HepG2 (cell line): ENCODE results near the gene EPM2A. TPM values are rescaled to one million over a fixed set of nuclear protein-coding genes. Genes with fewer than 3 reads are reported as not detected.
A peak's percentile ranks its signal among the peaks of the same experiment; 100 is the strongest.

Experiments
- CEBPZ ChIP-seq: IDR thresholded peaks from 2 replicates; pipeline ENCODE4 v1.6.1; 2012; ENCODE audit warnings: low read length, improper control_type of control experiment
- FOXM1 ChIP-seq: sonication (generic); formaldehyde crosslinking; IDR thresholded peaks from 2 replicates; pipeline ENCODE4 v1.5.0; 2020; ENCODE audit warnings: missing genetic modification reagents
- GABPB1 ChIP-seq: IDR thresholded peaks from 2 replicates; pipeline ENCODE4 v1.6.1; 2016; ENCODE audit warnings: mild to moderate bottlenecking, missing genetic modification reagents, moderate library complexity, missing compliant biosample characterization
- GMEB2 ChIP-seq: IDR thresholded peaks from 2 replicates; pipeline ENCODE4 v1.6.1; 2016; ENCODE audit warnings: missing biosample characterization, missing genetic modification reagents, low read depth
- IKZF1 ChIP-seq: fragments of 450-650 bp; IDR thresholded peaks from 2 replicates; pipeline ENCODE4 v1.7.1; 2016
- IRX3 ChIP-seq: sonication (generic); formaldehyde crosslinking; IDR thresholded peaks from 2 replicates; pipeline ENCODE4 v1.8.1; 2023; ENCODE audit warnings: mild to moderate bottlenecking, low read depth, missing genetic modification reagents, borderline replicate concordance
- JDP2 ChIP-seq: sonication (generic); formaldehyde crosslinking; IDR thresholded peaks from 2 replicates; pipeline ENCODE4 v1.8.1; 2022; ENCODE audit warnings: missing genetic modification reagents, borderline replicate concordance
- MAF1 ChIP-seq: sonication (generic); formaldehyde crosslinking; IDR thresholded peaks from 2 replicates; pipeline ENCODE4 v1.5.0; 2020; ENCODE audit warnings: missing genetic modification reagents, borderline replicate concordance
- MIER2 ChIP-seq: IDR thresholded peaks from 2 replicates; pipeline ENCODE4 v1.6.1; 2016; ENCODE audit warnings: missing biosample characterization, missing genetic modification reagents
- NR2C2 ChIP-seq: sonication (generic); formaldehyde crosslinking; IDR thresholded peaks from 2 replicates; pipeline ENCODE4 v1.4.0; 2020; ENCODE audit warnings: missing genetic modification reagents, mild to moderate bottlenecking, moderate library complexity, borderline replicate concordance
- NR2F1 ChIP-seq, 2 experiments: fragments of 450-650 bp in 1 of 2; formaldehyde crosslinking in 1 of 2; IDR thresholded peaks; 2 replicates each; pipeline versions ENCODE4 v1.5.0 to v1.6.1; 2016 to 2020; ENCODE audit warnings: mild to moderate bottlenecking in 1 of 2, missing compliant biosample characterization in 1 of 2, missing genetic modification reagents in 1 of 2, moderate library complexity in 1 of 2
- TGIF2 ChIP-seq: IDR thresholded peaks from 2 replicates; pipeline ENCODE4 v1.6.1; 2016; ENCODE audit warnings: control low read depth, missing compliant biosample characterization
- TP53 ChIP-seq: sonication (generic); formaldehyde crosslinking; conservative IDR thresholded peaks from 2 replicates; pipeline ENCODE4 v1.4.0; 2020; ENCODE audit warnings: missing genetic modification reagents
- ZKSCAN8 ChIP-seq: IDR thresholded peaks from 2 replicates; pipeline ENCODE4 v1.6.1; 2016; ENCODE audit warnings: borderline replicate concordance, missing genetic modification reagents, missing compliant biosample characterization
- ZNF234 ChIP-seq: sonication (generic); formaldehyde crosslinking; conservative IDR thresholded peaks from 2 replicates; pipeline ENCODE4 v1.5.1; 2020; ENCODE audit warnings: mild to moderate bottlenecking, missing genetic modification reagents
- ZNF468 ChIP-seq: sonication (generic); formaldehyde crosslinking; IDR thresholded peaks from 2 replicates; pipeline ENCODE4 v1.8.0; 2022; ENCODE audit warnings: mild to moderate bottlenecking, moderate library complexity, missing genetic modification reagents
- ZNF547 ChIP-seq: sonication (generic); formaldehyde crosslinking; IDR thresholded peaks from 2 replicates; pipeline ENCODE4 v1.5.1; 2020; ENCODE audit warnings: mild to moderate bottlenecking, missing genetic modification reagents
- ZNF652 ChIP-seq: IDR thresholded peaks from 2 replicates; pipeline ENCODE4 v1.6.1; 2016; ENCODE audit warnings: low read depth, borderline replicate concordance
- polyA plus RNA-seq, 8 experiments: library from polyadenylated mRNA; depleted of rRNA in 3 of 8; stranded (reverse) in 7 of 8; unstranded in 1 of 8; fragments of >200 nt; fragmentation: Illumina TruSeq in 4 of 8; extraction: Trizol in 4 of 8; gene quantifications; 2 replicates each; pipeline versions ENCODE4 v1.2.1 to v1.2.3, GENCODE V29; 2011 to 2016; ENCODE audit warnings: low read depth in 4 of 8, missing spikeins in 1 of 8, mixed read lengths in 1 of 8; ENCODE audit not compliant: insufficient read depth in 1 of 8
- total RNA-seq, 5 experiments: library from RNA; depleted of rRNA; stranded (reverse); fragments of >200 nt; fragmentation: Illumina TruSeq; extraction: Trizol; gene quantifications; 2 replicates each; pipeline ENCODE4 v1.2.3, GENCODE V29; 2016; ENCODE audit warnings: low read depth in 1 of 5
- TF ChIP-seq, protein P1 (sequence below): sonication (generic); formaldehyde crosslinking; IDR thresholded peaks from 2 replicates; pipeline ENCODE4 v1.4.0; 2020; ENCODE audit warnings: low read depth, missing genetic modification reagents
- TF ChIP-seq, protein P2 (sequence below): sonication (generic); formaldehyde crosslinking; IDR thresholded peaks from 2 replicates; pipeline ENCODE4 v1.5.0; 2020; ENCODE audit warnings: missing genetic modification reagents, mild to moderate bottlenecking, borderline replicate concordance

The EPM2A gene
- total and polyA plus RNA-seq, 2 of the 13 experiments (the other 11 are each of a cell fraction or from before 2014, with no cell fraction given), result 4.6 to 9.2 TPM

GRCh38 chr6:145735356-145736165 is at the start of gene EPM2A (continued):
- TF ChIP-seq GMEB2 (CRISPR knock-in tag) (no peak), ZNF468 (CRISPR knock-in tag) (peak; percentile 98; the same call in 1 of the 2 replicates), IRX3 (peak; percentile 97), MIER2 (0 out of 2 replicates have a peak, but pooled peaks have one; percentile 18), ZNF234 (CRISPR knock-in tag) (peak; percentile 100), ZKSCAN8 (peak; percentile 78; the same call in 1 of the 2 replicates), CEBPZ (no peak), IKZF1 (no peak), JDP2 (CRISPR knock-in tag) (peak; percentile 91), FOXM1 (CRISPR knock-in tag) (peak; percentile 95), MAF1 (peak; percentile 89; the same call in 1 of the 2 replicates), GABPB1 (CRISPR knock-in tag) (peak; percentile 83), TP53 (peak; percentile 85; the same call in 1 of the 2 replicates), ZNF652 (CRISPR knock-in tag) (no peak), ZNF547 (CRISPR knock-in tag) (peak; percentile 96), TGIF2 (peak; percentile 86), NR2C2 (CRISPR knock-in tag) (no peak), NR2F1 (CRISPR knock-in tag; IDR thresholded peaks at IDR 0.05) (0 out of 4 replicates have a peak, but pooled peaks of 1 of the 2 experiments have one; percentile 22)
- TF ChIP-seq, protein P1, sequence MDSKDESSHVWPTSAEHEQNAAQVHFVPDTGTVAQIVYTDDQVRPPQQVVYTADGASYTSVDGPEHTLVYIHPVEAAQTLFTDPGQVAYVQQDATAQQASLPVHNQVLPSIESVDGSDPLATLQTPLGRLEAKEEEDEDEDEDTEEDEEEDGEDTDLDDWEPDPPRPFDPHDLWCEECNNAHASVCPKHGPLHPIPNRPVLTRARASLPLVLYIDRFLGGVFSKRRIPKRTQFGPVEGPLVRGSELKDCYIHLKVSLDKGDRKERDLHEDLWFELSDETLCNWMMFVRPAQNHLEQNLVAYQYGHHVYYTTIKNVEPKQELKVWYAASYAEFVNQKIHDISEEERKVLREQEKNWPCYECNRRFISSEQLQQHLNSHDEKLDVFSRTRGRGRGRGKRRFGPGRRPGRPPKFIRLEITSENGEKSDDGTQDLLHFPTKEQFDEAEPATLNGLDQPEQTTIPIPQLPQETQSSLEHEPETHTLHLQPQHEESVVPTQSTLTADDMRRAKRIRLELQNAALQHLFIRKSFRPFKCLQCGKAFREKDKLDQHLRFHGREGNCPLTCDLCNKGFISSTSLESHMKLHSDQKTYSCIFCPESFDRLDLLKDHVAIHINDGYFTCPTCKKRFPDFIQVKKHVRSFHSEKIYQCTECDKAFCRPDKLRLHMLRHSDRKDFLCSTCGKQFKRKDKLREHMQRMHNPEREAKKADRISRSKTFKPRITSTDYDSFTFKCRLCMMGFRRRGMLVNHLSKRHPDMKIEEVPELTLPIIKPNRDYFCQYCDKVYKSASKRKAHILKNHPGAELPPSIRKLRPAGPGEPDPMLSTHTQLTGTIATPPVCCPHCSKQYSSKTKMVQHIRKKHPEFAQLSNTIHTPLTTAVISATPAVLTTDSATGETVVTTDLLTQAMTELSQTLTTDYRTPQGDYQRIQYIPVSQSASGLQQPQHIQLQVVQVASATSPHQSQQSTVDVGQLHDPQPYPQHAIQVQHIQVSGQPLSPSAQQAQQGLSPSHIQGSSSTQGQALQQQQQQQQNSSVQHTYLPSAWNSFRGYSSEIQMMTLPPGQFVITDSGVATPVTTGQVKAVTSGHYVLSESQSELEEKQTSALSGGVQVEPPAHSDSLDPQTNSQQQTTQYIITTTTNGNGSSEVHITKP (CRISPR knock-in tag), result 0 out of 2 replicates have a peak, but pooled peaks have one; percentile 24
- TF ChIP-seq, protein P2, sequence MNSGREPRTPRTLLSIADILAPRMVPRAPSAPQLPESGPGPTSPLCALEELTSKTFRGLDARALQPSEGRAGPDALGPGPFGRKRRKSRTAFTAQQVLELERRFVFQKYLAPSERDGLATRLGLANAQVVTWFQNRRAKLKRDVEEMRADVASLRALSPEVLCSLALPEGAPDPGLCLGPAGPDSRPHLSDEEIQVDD, result peak; percentile 97
